Activated CD4-positive, alpha-beta T cell treated with anti-CD3 and anti-CD28 coated beads for 48 hours (primary cell): ENCODE measurements around the gene E4F1.
A peak's percentile ranks its signal among the peaks of the same experiment; 100 is the strongest.
"Not testable (repeated sequence)": the region's sequence is repeated elsewhere in the genome, so short reads cannot be mapped to it uniquely, and the experiment has no call there.

Experiments
- DNase-seq: peaks from one replicate; pipeline ENCODE4 v3.0.0-alpha.2; 2020

Gene E4F1

DNA sequence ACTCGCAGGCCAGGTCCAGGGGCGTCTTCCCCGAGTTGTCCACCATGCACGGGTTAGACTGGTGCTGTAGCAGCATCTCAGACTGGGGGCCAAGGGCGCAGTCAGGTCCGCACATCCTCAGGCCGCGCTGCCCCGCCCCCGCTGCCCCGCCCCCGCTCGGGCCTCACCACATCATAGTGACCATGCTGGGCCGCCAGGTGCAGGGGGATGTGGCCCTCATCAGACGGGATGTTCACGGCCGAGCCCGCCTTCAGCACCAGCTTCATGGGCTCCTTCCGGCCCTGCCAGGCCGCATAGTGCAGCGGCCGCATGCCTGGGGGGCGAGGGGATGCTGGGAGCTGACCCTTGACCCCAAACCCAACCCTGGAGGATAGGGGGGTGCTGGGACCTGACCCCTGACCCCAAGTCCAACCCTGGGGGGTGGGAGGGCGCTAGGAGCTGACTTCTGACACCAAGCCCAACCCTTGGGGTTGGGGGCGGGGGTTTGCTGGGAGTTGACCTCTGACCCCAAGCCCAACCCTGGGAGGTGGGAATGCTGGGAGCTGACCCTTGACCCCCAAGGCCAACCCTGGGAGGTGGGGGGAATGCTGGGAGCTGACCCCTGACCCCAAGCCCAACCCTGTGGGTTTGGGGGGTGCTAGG lies 34.0 kb upstream of the E4F1 start:
- no peak for DNase-seq

DNA sequence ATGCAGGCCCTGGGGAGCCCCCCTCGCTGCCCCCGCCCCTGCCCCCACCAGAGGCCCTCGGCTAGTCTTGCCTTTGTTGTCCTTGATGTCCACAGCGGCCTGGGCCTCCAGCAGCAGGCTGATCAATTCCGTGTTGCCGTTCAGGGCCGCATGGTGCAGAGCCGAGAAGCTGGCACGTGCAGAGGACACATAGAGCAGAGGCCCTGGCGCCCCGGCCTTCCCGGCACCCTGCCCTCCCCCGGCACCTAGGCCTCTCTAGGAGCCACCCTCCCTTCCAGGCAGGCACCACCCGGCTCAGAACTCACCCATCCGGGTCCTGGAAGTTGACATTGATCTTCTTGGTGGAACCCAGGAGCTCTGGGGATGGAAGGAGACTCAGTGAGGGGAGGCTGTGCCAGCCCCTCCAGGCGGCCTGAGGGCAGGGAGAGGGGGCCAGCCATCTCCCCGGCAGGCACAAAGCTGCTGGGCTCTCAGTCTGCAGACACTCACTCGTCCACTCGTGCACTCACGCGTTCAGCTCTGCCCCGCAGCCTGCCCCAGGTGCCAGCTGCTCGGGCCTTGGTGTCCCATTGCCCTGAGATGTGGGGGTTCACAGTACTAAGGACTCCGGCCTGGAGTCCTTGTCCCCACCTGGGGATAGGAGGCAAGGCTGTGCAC lies 33.3 kb upstream of the E4F1 start:
- DNase-seq, result no peak

GRCh38 chr16:2190659-2191445 lies 32.5 kb upstream of the E4F1 start:
- no peak for DNase-seq

DNA sequence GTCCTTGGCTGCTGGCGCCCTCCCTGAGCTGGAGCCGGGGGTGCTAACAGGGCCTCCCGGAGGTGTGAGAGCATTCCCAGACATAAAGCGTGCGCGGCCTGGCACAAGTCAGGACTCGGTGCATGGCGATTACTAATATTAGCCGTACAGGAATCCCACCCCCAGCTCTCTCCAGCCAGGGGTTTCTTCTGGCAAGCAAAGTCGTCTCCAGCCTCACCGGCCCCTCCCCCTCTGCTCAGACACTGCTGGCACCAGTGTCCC lies 32.0 kb upstream of the E4F1 start:
- DNase-seq, result no peak

DNA sequence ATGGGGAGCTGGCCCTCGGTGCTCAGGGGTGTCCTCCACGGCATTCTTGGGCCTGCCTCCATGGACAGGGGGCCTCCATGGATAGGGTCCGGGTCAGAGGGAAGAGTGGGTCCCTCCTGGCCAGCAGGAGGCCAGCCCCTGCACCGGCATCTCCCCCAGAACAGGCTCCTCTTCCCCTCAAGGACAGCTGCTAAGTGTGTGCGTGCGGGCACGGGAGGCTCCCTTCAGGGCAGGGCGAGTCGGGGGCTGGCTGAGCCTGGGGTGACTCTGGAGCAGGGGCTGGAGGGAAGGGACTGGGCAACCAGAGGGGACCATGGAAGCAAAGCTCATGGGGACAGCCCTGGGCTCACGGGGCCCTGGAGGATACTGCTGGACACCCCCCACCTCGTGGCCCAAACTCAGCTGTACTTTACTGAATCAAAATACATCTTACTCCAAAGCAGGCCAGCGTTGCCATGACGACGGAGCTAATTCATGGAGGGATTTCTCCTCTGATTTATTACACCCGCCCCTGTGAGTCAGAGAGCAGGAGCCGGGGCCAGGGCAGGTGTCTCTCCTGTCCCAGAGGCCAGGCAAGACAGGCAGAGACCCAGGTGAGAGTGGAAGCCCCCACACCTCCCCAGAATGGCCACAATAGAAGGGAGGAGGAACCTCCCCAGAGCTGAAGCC lies 29.1 kb upstream of the E4F1 start:
- peak; percentile 60 for DNase-seq

GRCh38 chr16:2194852-2195321 lies 28.5 kb upstream of the E4F1 start:
- DNase-seq, result peak; percentile 60

- DNase-seq, result no peak
Measured at GRCh38 chr16:2195322-2196161, 27.8 kb upstream of the E4F1 start.

DNA sequence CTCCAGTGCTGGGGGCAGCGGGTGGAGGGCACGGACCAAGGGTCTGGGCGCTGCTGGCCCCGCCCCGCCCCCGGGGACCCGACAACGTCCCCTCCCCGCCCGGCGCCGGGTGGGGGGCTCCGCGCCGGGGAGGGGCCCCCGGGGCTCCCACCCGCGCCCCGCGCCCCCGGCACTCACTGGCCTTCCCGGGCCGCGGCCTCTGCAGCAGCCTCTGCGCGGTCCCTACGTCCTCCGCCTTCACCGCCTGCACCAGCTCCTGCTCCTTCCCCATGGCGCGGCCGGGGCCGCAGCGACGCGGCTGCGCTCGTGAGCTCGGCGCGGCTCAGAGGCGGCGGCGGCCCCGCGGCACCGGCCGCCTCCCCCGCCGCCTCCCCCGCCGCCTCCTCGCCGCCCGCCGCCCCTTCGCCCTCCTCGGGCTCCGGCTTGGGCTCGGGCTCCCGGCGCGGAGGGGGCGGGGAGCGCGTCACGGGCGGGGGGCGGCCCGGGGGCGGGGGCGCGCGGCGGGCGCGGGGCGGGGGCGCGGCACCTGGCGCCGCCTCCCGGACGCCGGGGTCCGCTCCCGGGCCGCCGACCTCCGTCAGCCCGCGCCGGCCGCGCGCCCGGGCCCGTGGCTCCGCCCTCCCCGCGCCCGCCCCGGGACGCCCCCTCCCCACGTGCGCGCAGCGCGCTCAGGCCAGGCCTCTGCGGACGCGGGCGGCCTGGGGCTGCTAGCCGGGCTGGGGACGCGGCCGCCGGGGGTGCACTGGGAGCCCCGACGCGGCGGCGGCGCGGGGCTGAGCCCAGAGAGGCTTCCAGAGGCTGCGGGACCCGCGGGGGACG lies 27.0 kb upstream of the E4F1 start, which contains the start of gene CASKIN1:
TSS of gene CASKIN1 (minus strand) at position 444 of the 819 bp plus-strand sequence. CDS start at position 271, 173 bp downstream.
- no peak for DNase-seq

DNA sequence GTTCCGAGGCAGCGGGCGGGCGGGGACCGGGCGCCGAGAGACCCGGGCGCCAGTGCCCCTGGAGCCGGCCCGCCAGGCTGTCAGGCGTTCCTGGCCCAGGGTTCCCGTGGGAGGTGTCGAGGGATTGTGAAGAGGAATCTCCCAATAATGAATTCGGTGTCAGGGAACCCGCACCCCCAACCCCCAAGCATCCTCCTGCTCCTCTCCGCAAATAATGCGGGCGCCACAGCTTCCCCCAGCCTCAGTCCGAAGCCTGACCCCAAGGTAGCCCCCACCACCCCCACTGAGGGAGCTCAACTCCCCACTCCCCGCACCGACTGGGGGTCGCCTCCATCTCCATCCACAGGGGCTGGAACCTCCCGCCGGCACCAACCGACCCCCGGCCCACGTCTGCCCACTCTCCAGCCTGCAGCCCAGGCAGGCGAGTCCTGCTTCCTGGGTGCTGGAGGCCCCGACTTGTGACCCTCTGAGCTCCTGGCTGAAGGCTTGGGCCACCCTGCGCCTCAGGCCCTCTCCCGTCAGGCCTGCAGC lies 26.3 kb upstream of the E4F1 start:
- DNase-seq, result no peak

DNA sequence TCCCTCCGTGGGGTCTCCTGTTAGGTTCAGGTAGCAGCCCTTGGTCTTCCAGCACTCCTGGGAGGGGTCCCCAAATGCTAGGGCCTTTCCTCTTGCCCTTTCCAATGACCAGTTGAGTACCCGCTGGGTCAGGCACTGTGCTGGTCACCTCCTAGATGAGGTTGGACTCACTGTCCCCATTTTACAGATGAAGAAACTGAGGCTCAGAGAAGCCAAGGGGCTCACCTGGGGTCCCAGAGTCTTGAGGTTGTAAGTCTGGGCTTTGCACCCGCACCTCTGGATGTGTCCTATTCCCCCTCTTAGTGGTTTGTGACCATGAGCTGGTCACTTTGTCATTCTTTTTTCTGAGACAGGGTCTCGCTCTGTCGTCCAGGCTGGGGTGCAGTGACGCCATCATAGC lies 25.6 kb upstream of the E4F1 start:
- DNase-seq, result no peak

DNA sequence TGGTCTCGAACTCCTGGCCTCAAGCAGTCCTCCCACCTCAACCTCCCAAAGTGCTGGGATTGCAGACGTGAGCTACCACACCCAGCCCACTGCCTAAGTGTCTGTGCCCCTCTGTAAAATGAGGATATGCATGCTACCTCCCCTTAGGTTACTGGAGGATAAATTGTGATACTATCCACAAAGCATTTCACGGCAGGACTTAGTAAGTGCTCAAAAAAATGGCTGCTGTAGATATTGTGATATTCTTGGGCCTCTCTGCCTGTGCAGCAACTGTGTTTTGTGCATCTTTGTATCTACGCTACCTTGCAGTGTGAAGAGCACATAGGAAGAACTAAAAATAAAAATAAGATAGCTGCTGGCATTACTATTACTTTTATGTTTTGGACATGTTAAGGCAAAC lies 25.1 kb upstream of the E4F1 start:
- DNase-seq, result no peak

DNA sequence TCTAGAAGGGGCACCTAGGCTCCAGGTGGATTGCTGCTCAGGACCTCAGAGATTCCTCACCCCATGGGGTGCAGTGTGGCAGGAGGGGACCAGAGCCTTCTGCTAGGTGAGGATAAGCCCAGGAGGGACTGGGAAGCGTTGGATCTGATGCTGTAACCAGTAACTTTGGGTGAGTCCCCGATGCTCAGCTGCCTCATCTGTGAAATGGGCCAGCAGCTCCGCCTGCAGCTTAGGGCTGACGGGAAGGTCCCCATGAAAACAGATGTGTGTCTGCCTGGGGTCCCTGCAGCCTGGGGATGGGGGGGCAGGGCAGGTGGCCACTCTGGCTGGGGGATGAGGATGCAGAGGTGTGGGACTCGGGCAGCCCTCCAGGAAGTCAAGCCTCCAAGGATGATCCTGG lies 24.3 kb upstream of the E4F1 start:
- DNase-seq, result no peak

DNA sequence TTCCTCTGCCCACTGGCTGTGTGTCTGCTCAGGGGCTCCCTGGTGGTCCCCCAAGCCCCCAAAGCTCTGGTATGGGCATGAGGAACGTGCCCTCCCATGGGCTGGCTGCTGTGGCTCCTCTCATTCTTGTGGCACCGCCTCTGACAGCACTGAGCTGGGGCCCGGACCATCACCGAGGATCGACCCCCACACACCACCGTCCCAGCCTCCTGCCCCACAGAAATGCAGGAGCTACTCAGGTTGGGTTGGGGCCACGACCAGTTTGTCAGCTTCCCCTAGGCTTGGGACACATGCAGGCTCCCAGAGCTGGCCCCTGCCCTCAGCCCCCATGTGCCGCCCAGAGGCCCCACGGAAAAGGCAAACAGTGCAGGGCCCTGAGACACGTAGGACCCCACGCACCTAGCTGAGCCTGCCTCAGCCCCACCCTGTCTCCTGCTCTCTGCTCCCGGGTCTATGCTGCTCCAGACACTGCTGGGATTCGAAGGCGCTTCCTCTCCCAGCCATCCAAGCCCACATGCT lies 23.7 kb upstream of the E4F1 start:
- no peak for DNase-seq

DNA sequence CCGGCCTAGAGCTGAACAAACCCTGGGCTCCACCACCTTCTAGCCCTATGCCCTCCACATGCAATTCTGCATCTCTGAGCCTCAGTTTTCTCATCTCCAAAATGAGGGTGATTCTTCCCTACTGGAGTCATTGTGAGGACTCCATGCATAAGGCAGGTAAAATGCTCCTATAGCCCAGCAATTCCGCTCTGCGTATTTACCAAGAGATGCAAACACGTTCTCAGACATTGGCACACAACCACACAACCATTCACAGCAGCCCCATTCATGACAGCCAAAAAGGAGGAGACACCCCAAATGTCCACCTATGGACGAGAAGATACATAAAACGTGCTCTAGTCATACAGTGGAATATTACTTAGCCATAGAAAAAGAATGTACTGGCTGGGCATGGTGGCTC lies 23.1 kb upstream of the E4F1 start:
- no peak for DNase-seq

- not testable (repeated sequence) for DNase-seq
Measured at GRCh38 chr16:2203119-2203688, 20.2 kb upstream of the E4F1 start.

GRCh38 chr16:2204416-2205103 lies 18.8 kb upstream of the E4F1 start:
- no peak for DNase-seq

DNA sequence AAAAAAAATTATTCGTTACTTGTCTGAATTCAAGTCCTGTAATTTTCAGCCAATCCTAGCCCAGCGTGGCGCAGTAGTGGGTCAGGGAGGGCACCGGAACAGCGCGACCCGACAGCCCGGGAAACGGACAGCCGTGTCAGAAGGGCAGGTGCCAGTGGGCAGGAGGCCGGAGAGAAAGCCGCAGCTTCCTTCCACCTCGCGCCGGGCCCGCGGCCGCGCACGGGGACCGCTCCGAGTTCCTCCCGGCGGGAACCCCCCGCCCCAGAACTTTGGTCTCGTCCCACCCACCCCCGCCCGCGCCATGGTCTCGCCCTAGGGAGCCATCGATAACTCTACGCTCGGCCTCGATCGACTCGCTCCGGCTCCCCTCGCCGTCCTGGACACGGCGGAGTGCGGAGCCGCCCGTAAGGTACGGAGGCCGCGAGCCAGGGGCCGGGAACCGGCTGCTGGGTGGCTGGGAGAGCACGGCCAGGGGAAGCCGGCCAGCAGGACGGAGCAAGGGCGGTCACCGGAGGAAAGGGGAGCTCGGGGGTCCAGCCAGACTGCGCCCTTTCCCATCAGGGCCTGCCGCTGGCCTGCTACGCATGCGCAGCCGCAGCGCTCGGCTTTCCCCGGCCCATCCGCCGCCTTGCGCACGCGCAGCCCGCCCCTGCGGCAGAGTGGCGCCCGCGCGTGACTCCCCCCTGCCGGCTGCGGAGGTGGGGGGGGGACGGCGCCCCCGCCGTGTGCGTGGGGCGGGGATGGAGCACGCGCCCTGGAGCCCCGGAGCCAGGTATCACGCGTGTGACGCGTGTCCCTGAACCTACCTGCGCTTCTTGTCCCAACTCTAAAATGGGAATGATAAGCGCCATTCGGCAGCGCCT lies 18.1 kb upstream of the E4F1 start, which contains the start of gene MLST8:
TSS of gene MLST8 (plus strand) at position 351 of the 863 bp plus-strand sequence. CDS start 632 bp downstream, outside the sequence.
- peak; percentile 89 for DNase-seq

DNA sequence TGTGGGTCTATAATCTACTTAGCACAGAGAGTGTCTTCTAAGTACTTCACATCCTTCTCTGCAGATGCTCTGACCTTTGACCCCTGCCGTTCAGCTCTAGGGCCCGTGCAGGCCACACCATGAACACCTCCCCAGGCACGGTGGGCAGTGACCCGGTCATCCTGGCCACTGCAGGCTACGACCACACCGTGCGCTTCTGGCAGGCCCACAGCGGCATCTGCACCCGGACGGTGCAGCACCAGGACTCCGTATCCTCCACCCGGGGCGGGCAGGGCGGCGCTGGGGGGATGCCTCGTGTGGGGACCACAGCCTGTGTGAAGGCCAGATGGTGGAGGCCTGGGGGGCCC lies 17.5 kb upstream of the E4F1 start:
- DNase-seq, result no peak

DNA sequence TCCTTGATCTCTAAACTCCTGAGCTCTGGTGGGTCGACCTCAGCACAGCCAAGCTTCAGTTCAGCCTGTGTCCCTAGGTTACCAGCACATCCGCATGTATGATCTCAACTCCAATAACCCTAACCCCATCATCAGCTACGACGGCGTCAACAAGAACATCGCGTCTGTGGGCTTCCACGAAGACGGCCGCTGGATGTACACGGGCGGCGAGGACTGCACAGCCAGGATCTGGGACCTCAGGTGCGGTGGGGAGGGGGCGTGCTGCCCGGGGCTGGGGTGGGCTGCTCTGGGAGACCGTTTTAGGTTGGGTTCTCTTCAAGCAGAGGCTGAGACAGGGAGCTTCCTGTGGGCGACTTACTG lies 17.0 kb upstream of the E4F1 start:
- no peak for DNase-seq
